ENCODE measurements around the gene RBM17.
A peak's percentile ranks its signal among the peaks of the same experiment; 100 is the strongest.
"Not testable (repeated sequence)": the region's sequence is repeated elsewhere in the genome, so short reads cannot be mapped to it uniquely, and the experiment has no call there.

RBM17 gene

DNA sequence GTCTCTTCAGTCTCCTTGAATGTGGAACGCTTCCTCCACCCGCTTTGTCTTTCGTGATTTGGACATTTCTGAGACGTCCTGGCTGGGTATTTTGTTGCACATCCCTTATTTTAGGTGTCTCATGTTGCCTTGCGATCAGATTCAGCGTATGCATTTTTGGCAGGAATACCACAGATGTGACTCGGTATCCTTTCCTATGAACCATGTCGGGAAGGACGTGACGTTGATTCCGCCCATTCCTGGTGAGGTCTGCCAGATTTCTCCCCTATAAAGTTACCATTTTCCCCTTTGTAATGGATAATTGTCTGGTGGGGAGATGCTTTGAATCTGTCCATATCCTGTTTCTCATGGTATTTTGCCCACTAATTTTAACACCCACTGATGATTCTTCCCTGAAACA lies 49.6 kb downstream of the RBM17 start:
- no peak for DNase-seq

- no peak for DNase-seq
These were observed 50.6 kb downstream of the RBM17 start for GRCh38 chr10:6139470-6139869.

- DNase-seq = peak; percentile 49
These were observed 51.5 kb downstream of the RBM17 start for GRCh38 chr10:6140141-6140841.

- no peak for DNase-seq
These were observed 52.1 kb downstream of the RBM17 start for GRCh38 chr10:6140965-6141295.

DNA sequence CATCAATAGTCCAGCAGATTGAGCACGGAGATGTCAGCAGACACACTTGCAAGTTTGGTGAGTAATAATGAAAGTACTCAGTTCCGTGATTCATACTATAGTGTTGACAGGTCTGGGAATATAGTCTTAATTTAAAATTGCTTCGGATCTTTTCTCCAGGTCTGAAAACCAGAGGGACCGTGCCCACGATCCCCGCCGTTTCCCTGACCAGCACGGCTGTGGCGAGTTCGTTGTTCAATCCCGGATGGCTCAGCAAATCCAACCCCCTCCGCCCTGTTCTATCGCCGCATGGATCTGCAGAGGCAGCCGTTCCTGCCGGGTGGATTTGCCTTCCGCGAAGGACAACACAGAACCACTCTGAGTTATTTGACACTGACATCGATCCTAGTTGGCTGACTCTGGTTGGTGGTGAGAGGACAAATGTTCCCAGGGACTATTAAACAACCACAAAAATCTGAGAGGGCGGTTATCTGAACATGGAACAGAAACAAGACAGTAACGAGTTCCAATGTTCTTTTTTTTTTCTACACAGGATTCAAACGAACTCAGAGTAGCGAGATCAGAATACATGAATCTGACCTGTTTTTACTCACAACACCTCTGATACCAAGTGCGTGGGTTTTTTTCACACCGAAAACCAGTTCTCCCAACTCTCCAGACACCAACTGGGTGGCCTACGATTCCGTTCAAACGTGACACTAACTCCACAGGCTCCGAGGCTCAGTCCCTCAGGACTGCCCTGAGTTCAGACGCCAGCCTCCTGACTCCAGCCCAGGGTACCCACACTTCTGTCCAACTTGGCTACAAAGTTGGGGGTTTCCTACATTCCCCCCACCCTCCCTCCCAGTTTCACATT lies 52.7 kb downstream of the RBM17 start:
- DNase-seq = no peak

DNA sequence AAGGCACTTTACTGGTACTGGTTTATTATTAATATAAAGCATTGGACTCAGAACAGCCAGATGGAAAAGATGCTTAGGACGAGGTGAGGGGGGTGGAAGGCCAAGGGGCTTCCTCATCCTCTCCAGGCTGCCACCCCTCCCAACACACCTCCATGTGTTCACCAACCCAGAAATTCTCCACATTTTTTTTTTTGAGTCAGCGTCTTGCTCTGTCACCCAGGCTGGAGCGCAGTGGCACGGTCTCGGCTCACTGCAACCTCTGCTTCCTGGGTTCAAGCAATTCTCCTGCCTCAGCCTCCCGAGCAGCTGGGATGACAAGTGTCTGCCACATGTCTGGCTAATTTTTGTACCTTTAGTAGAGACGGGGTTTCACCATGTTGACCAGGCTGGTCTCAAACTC lies 53.4 kb downstream of the RBM17 start:
- DNase-seq = not testable (repeated sequence)

GRCh38 chr10:6142644-6143043 lies 53.8 kb downstream of the RBM17 start:
- no peak for DNase-seq

DNA sequence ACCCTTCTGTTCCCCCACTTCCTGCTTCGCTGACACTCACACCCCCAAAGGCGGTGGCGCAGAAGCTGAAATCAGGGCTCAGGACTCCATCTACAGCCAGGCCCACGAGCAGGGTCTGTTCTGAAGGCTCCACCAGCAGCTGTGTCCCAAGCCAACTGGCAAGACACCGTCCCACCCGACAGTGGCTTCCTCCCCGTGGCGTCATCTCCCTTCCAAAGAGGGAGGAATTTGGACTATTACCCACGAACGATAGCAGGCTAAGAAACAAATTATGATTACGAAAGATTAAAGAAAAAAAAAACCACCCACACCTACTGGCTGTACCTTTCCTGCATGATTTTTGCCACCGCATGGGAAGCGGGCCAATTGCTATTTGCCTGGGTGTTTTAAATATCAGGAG lies 54.3 kb downstream of the RBM17 start:
- no peak for DNase-seq

- peak; percentile 92 for DNase-seq
These were observed 55.8 kb downstream of the RBM17 start for GRCh38 chr10:6144406-6145165.

DNA sequence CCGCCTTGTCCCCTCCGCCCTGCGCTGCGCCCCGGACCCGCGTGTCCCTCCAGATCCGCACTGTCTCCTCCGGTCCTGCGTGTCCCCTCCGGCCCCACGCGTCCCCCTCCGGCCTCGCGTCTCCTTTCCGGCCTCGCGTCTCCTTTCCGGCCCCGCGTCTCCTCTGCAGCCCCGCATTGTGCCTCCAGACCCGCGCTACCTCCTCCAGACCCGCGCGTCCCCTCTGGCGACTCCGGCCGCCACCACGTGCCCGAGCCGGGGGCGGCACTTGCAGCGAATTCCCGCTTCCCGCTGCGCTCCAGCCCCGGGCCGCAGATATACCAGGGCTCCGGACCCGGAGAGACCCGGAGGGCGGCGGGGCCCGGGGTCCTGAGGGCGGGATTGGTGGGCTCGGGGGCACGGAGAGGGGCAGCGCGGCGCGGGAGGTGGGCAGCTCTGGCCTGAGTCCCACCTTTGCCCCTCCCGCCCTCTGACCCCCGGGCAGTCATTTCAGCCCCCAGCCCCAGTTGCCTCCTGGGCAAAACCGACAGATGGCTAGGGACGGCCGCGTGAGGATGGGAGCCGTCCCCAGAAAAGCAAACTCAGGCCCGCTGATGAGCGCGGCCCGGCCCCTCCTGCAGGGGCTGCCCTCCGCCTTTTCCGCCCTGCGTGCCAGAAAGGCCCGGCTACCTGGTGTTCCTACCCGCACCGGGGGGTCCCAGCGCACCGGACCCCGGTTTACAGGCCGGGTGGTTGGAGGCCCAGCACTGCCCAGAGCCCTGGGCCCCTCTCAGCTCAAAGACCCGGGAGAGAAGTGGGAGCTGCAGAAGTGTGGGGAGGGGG lies 56.5 kb downstream of the RBM17 start:
- peak; percentile 31 for DNase-seq

GRCh38 chr10:6146013-6146785 lies 57.4 kb downstream of the RBM17 start:
- no peak for DNase-seq

DNA sequence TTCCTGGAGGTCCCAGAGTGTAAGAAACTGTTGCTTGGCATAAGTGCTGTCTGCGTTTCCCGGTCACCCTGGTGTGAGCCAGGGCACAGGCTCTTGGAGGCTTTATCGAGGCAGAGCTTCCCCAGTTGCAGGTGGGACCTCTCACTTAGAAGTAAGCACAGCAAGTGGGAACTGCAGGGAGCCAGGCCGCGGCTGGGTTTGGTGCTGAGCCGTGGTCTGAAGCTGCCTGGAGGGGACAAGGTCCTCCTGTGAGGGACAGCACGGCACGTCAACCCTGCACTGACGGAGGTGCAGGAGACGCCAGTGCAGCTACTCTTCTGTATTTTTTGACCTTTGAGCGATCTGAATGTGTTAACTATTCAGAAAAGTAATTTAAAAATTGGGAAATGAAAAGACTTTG lies 58.1 kb downstream of the RBM17 start:
- no peak for DNase-seq

GRCh38 chr10:6148251-6148701 lies 59.4 kb downstream of the RBM17 start:
- no peak for DNase-seq

GRCh38 chr10:6148908-6149307 lies 60.1 kb downstream of the RBM17 start:
- DNase-seq = peak; percentile 40

DNA sequence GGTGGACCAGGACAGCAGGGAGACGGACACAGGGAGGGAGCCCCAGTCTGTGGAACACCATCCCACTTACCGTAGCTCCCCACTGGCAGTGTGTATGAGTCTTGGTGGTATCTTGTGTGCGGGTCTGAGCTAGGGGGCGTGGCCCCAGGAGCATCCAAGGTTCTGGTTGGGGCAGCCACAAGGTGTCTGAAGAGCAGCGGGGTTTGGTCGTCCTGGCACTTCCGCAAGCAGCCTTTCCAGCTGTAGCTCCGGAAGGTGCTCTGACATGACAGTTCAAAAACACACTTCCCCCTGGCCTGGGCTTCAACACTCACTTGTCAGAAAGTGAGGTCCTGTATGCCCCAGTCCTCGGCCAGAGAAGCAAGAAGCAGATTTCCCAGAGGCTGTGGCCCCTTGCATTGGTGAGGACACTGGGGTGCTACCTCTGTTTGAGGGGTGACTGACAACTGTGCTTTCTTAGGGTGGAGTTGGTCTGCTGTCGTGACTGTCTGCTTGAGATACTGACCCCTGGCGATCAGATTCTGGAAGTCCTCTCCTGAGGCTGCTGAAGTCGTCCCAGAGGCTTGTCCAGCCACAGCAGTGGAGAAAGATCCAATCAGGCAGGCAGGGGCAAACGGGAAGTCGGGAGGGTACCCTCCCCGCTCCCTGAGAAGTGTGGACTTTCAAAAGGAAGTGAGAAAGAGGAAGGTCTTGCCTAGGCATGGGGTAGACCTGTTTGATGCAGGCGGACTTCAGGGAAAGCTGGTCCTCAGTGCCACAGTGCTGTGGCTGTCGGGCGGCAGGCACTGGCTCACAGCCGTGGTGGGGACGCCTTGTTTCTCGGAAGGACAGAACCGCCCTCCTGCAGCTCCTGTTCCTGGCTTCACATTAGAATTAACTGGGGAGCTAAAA lies 62.5 kb downstream of the RBM17 start:
- peak; percentile 54 for DNase-seq

DNA sequence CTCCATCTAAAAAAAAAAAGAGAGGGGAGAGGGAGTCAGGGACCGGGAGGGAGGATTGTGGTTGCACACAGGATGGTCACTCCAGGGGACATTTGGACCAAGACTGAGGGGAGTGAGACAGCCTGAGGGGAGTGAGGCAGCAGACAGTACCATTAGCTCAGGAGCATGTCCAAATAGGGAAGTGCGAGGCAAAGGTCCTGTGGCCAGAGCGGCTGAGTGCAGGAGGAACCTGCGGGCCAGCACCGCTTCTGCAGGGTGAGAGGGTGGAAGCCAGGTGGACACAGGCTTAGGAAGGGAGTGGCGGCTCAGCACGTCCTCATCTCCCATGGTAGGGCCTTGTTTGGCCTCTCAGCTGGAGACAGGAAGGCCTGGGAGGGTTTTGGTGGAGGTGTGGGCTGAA lies 65.0 kb downstream of the RBM17 start:
- DNase-seq = no peak

- no peak for DNase-seq
These were observed 65.7 kb downstream of the RBM17 start for GRCh38 chr10:6154566-6154965.

DNA sequence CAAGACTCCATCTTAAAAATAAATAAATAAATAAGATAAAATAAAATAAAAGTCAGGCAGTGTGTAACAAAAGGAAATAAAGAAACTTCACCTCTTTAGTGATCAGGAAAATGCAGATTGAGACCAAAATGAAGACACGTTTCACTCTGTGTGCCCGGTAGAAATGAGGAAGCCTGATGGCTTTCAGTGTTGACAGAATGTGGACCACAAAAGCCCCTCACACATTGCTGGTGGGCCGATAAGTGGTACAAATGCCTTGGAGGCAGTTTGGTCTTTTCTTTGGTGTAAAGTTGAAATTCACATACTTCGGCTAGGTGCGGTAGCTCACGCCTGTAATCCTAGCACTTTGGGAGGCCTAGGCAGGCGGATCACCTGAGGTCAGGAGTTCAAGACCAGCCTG lies 69.4 kb downstream of the RBM17 start:
- no peak for DNase-seq

DNA sequence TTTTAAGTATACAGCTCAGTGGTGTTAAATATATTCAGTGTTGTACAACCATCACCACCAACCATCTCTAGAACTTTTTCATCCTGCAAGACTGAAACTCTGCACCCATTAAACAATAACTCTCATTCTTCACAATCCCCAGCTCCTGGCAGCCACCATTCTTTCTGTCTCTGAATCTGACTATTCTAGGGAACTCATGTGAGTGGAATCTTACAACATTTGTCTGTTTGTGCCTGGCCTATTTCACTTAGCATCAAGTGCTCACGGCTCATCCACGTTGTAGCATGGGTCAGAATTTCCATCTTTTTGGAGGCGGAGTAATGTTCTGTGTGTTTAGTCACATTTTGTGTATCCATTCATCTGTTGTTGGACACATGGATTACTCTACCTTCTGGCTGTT lies 73.1 kb downstream of the RBM17 start:
- no peak for DNase-seq

DNA sequence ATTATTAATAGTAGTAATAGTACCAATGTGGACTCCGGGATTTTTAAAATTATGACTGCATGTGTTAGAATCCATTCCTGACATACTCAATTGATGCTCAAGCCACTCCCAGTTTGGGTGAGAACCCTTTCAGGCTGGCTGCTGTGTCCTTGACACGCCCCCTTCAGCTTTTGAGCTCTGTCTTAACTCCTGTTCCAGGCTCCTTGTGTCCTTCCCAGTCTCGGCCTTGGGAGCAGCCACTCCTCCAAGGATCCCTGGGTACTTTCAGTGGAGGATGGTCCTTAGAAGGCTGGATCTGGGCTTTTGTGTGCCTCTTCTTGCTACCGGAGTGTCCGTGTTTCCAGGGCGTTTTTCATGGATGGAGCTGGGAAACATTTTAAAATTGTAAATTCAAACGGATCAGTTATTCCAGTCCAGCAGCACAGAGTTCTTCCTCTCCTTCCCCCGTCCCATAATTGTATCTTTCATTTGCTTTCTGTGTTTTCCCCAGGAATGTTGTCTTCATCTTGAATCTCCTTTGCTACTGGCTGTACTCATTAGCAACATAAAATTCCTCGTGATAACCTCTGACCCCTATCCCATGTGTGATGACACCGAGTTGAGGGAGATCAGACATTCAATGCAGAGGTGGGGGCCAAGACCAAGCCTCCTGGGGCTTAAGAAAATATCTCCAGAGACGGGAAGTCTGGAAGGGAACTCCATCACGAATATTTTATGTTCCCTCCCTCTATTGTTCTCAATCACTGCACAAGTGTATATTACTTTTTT lies 73.9 kb downstream of the RBM17 start:
- no peak for DNase-seq
